ENCODE data around the gene HBEGF.

DNA sequence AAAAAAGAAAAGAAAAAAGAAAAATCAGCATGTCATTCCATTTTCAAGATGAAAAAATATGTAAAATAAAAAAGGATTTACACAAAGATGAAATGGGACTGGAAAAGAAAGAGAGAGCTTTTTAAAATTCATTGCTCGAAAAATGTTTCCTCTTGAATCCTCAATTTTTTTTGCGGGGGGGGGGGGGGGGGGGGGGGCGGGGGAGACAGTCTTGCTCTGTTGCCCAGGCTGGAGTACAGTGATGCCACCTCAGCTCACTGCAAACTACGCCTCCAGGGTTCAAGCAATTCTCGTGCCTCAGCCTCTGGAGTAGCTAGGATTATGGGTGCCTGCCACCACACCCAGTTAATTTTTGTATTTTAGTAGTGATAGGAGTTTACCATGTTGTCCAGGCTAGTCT lies 60.0 kb downstream of the HBEGF start:
- TF ChIP-seq, protein P1, sequence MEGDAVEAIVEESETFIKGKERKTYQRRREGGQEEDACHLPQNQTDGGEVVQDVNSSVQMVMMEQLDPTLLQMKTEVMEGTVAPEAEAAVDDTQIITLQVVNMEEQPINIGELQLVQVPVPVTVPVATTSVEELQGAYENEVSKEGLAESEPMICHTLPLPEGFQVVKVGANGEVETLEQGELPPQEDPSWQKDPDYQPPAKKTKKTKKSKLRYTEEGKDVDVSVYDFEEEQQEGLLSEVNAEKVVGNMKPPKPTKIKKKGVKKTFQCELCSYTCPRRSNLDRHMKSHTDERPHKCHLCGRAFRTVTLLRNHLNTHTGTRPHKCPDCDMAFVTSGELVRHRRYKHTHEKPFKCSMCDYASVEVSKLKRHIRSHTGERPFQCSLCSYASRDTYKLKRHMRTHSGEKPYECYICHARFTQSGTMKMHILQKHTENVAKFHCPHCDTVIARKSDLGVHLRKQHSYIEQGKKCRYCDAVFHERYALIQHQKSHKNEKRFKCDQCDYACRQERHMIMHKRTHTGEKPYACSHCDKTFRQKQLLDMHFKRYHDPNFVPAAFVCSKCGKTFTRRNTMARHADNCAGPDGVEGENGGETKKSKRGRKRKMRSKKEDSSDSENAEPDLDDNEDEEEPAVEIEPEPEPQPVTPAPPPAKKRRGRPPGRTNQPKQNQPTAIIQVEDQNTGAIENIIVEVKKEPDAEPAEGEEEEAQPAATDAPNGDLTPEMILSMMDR (IDR thresholded peaks at IDR 0.05) = no peak
- no peak for TF ChIP-seq EZH2 (IDR thresholded peaks at IDR 0.05)
